ENCODE data around the gene CNTD1.

Gene CNTD1

GRCh38 chr17:42797067-42798007 is 1.3 kb upstream of the CNTD1 start:
- no peak for TF ChIP-seq POLR2AphosphoS5 (IDR thresholded peaks at IDR 0.05; ENCODE audit: low read depth, low read length)
- TF ChIP-seq REST (IDR thresholded peaks at IDR 0.05; ENCODE audit: insufficient read depth in 1 of 2, low read depth in 2 of 2, low read length in 2 of 2) = no peak
- no peak for TF ChIP-seq TAF1 (IDR thresholded peaks at IDR 0.05; ENCODE audit: borderline replicate concordance, insufficient read depth, low read length)
- no peak for TF ChIP-seq FOXP2 (optimal IDR thresholded peaks at IDR 0.05; ENCODE audit: borderline replicate concordance, extremely low read depth, extremely low read length, insufficient read depth)
- no peak for TF ChIP-seq SIN3A (IDR thresholded peaks at IDR 0.05; ENCODE audit: borderline replicate concordance, insufficient read depth, low read length)

- TF ChIP-seq SIN3A (IDR thresholded peaks at IDR 0.05; ENCODE audit: borderline replicate concordance, insufficient read depth, low read length) (no peak), TAF1 (IDR thresholded peaks at IDR 0.05; ENCODE audit: borderline replicate concordance, insufficient read depth, low read length) (no peak), FOXP2 (optimal IDR thresholded peaks at IDR 0.05; ENCODE audit: borderline replicate concordance, extremely low read depth, extremely low read length, insufficient read depth) (no peak), REST (IDR thresholded peaks at IDR 0.05; ENCODE audit: insufficient read depth in 1 of 2, low read depth in 2 of 2, low read length in 2 of 2) (no peak), POLR2AphosphoS5 (IDR thresholded peaks at IDR 0.05; ENCODE audit: low read depth, low read length) (no peak)
Observed at GRCh38 chr17:42798011-42798382, 664 bp upstream of the CNTD1 start.

GRCh38 chr17:42803074-42803883 is 4.6 kb downstream of the CNTD1 start:
- TF ChIP-seq SIN3A (IDR thresholded peaks at IDR 0.05; ENCODE audit: borderline replicate concordance, insufficient read depth, low read length) (no peak), FOXP2 (optimal IDR thresholded peaks at IDR 0.05; ENCODE audit: borderline replicate concordance, extremely low read depth, extremely low read length, insufficient read depth) (no peak), TAF1 (IDR thresholded peaks at IDR 0.05; ENCODE audit: borderline replicate concordance, insufficient read depth, low read length) (no peak), POLR2AphosphoS5 (IDR thresholded peaks at IDR 0.05; ENCODE audit: low read depth, low read length) (no peak), REST (IDR thresholded peaks at IDR 0.05; ENCODE audit: insufficient read depth in 1 of 2, low read depth in 2 of 2, low read length in 2 of 2) (no peak)

- TF ChIP-seq TAF1 (IDR thresholded peaks at IDR 0.05; ENCODE audit: borderline replicate concordance, insufficient read depth, low read length) (no peak), POLR2AphosphoS5 (IDR thresholded peaks at IDR 0.05; ENCODE audit: low read depth, low read length) (no peak), REST (IDR thresholded peaks at IDR 0.05; ENCODE audit: insufficient read depth in 1 of 2, low read depth in 2 of 2, low read length in 2 of 2) (no peak)
Observed at GRCh38 chr17:42804918-42805367, 6.3 kb downstream of the CNTD1 start.
